Endothelial cell of umbilical vein (primary cell): Measurements from ENCODE around the gene SOX11.

Experiments
- CTCF ChIP-seq, 2 donors: IDR thresholded peaks; 1 replicate in 1 of 2; 2 replicates in 1 of 2; pipeline ENCODE4 v1.5.1; 2011; ENCODE audit warnings: low read length in 2 of 2, mild to moderate bottlenecking in 2 of 2, moderate library complexity in 2 of 2, control low read depth in 1 of 2, inconsistent platforms in 1 of 2, low read depth in 1 of 2; ENCODE audit not compliant: insufficient read depth in 1 of 2; ENCODE audit errors: extremely low read depth in 1 of 2
- FOS ChIP-seq: IDR thresholded peaks from 2 replicates; pipeline ENCODE4 v1.6.1; 2011; ENCODE audit warnings: mild to moderate bottlenecking, low read length, moderate library complexity, borderline replicate concordance; ENCODE audit not compliant: insufficient read depth
- JUN ChIP-seq: IDR thresholded peaks from 2 replicates; pipeline ENCODE4 v1.6.1; 2011; ENCODE audit warnings: borderline replicate concordance, low read depth; ENCODE audit not compliant: insufficient read length, insufficient read depth
- POLR2A ChIP-seq: IDR thresholded peaks from 2 replicates; pipeline ENCODE4 v1.6.1; 2012; ENCODE audit warnings: low read depth, mild to moderate bottlenecking, control low read depth, low read length
- POLR2AphosphoS5 ChIP-seq: IDR thresholded peaks from 2 replicates; pipeline ENCODE4 v1.6.1; 2012; ENCODE audit warnings: low read depth, mild to moderate bottlenecking, control low read depth, low read length, moderate library complexity; ENCODE audit not compliant: insufficient read depth

- TF ChIP-seq CTCF (IDR thresholded peaks at IDR 0.05; ENCODE audit: extremely low read depth in 1 of 2, insufficient read depth in 1 of 2, low read depth in 1 of 2, low read length in 2 of 2) (no peak), POLR2A (no peak), JUN (no peak), POLR2AphosphoS5 (no peak), FOS (no peak)
Measured at GRCh38 chr2:5664278-5664681, 27.9 kb upstream of the SOX11 start.
